ENCODE results near the gene MEI1. TPM values are rescaled to one million over a fixed set of nuclear protein-coding genes. Genes with fewer than 3 reads are reported as not detected.
A peak's percentile ranks its signal among the peaks of the same experiment; 100 is the strongest.
"Not testable (repeated sequence)": the region's sequence is repeated elsewhere in the genome, so short reads cannot be mapped to it uniquely, and the experiment has no call there.

Gene MEI1
- total RNA-seq, 1 experiment from 2014 or later: not detected

DNA sequence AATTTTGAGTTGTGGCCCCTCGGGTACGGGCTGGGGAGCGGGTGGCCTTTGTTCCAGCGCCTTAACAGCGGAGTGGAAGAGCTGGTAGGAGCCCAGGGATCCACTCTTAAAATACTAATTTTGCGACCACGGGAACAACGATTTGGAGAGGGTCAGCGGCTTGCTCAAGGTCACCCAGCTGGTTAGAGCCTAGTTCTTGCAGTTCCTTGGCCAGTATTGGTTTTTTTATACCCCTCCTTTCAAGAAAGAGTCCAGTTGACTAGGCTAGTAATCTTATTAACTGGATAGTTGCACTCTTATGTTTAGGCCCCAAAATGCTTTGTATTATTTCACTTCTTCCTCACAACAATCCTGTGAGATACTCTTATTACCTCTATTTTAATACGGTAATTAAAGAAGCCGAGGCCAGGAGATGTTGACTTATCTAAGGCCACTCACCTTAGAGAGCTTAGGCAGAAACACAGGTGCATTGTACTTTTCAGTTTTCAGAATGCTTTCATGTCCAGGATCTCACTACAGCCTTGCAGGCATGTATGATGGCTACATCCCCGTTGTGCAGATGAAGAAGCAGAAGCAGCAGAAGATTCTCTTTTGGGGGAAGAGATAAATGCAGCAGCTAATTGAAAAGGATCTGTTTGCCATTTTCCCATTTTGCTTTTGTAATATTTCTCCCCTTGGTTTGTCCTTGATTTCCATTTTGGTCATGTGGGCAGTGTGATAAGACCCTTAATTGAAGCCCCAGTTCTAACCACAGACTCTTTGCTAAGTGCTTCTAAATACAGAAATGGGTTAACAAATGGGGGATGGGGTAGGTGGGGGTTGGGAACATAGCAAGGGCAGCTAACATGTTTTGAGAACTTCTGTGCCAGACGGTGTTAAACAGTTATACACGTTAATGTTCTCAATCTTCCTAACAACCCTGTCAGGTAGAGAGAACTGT lies 135.0 kb downstream of the MEI1 start:
- no peak for DNase-seq

DNA sequence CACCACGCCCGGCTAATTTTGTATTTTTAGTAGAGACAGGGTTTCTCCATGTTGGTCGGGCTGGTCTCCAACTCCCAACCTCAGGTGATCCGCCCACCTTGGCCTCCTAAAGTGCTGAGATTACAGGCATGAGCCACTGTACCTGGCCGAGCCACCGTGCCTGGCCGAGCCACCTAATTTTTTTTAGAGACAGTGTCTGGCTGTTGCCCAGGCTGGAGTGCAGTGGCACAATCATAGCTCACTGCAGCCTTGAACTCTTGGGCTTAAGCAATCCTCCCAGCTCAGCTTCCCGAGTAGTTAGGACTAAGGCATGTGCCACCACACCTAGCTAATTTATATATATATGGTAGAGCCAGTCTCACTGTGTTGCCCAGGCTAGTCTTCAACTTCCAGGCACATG lies 136.2 kb downstream of the MEI1 start:
- H3K27ac Mint-ChIP-seq (ENCODE audit: unreplicated experiment): not testable (repeated sequence)

More for the DNA sequence above, 135.0 kb downstream of the MEI1 start:
- ChIA-PET CTCF (interaction anchor here (1.3 kb wide), 1 partner anchor 137 kb away, joined by 3 read pairs; no protein-coding TSS in a partner anchor), POLR2A (interaction anchor here (1.0 kb wide), 1 partner anchor 12 kb away, joined by 4 read pairs; no protein-coding TSS in a partner anchor)
- peak overlapping the region; percentile 95 for H3K27ac Mint-ChIP-seq (ENCODE audit: unreplicated experiment)
- intact Hi-C loops (cut with micrococcal nuclease; ENCODE audit: unreplicated experiment): no loop called here
- peaks cover 19% of the 10 kb centered on the region for H3K4me1 Mint-ChIP-seq (ENCODE audit: low read depth, unreplicated experiment)
- peak overlapping the region; percentile 98 for H3K4me3 Mint-ChIP-seq (ENCODE audit: unreplicated experiment)
- TF ChIP-seq, protein P1, sequence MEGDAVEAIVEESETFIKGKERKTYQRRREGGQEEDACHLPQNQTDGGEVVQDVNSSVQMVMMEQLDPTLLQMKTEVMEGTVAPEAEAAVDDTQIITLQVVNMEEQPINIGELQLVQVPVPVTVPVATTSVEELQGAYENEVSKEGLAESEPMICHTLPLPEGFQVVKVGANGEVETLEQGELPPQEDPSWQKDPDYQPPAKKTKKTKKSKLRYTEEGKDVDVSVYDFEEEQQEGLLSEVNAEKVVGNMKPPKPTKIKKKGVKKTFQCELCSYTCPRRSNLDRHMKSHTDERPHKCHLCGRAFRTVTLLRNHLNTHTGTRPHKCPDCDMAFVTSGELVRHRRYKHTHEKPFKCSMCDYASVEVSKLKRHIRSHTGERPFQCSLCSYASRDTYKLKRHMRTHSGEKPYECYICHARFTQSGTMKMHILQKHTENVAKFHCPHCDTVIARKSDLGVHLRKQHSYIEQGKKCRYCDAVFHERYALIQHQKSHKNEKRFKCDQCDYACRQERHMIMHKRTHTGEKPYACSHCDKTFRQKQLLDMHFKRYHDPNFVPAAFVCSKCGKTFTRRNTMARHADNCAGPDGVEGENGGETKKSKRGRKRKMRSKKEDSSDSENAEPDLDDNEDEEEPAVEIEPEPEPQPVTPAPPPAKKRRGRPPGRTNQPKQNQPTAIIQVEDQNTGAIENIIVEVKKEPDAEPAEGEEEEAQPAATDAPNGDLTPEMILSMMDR (IDR thresholded peaks at IDR 0.05; ENCODE audit: insufficient read depth in 1 of 2, low read depth in 1 of 2, low read length in 1 of 2, severe bottlenecking in 1 of 2, unreplicated experiment in 1 of 2): no peak
- Histone ChIP-seq H3K9me3 (no peaks in the 10 kb centered on the region), H3K27me3 (replicated peaks; ENCODE audit: control insufficient read depth, insufficient read depth, low read length) (no peaks in the 10 kb centered on the region), H3K36me3 (ENCODE audit: control insufficient read depth, insufficient read depth, low read length) (peaks cover 2% of the 10 kb centered on the region), H3K4me3 (ENCODE audit: low read depth, low read length) (peak overlapping the region; percentile 94), H3K4me1 (peaks cover 18% of the 10 kb centered on the region)
- TSS peak; percentile 58 for BruUV-seq (replicated peaks)
- H3K9me3 Mint-ChIP-seq (ENCODE audit: unreplicated experiment): no peaks in the 10 kb centered on the region
- H3K27me3 Mint-ChIP-seq (ENCODE audit: insufficient read depth, unreplicated experiment): no peaks in the 10 kb centered on the region
- peaks cover 55% of the 10 kb centered on the region for H3K36me3 Mint-ChIP-seq (ENCODE audit: insufficient read depth, unreplicated experiment)

DNA sequence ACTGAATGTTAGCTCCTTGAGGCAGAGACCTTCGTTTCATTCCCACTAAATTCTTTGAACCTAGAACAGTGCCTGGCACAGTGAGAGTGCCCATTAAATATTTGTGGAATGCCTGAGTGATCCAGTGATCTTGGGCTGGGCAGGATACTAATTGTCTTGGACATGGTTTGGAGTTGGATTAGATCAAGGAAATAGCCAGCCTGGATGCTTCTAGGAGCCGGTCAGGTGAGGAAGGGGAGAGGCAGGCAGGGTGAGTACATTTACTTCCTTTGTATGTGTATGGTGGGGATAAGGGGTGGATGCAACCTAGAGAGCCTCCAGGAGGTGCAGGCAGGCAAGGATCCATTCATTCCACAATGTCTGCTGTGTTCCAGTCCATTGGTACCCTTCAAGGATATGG lies 137.2 kb downstream of the MEI1 start:
- H3K4me3 Mint-ChIP-seq (ENCODE audit: unreplicated experiment): no peak overlapping the region
- no TSS peak for BruUV-seq (replicated peaks)
- peaks cover 2% of the 10 kb centered on the region for H3K36me3 ChIP-seq (ENCODE audit: control insufficient read depth, insufficient read depth, low read length)
- no peak overlapping the region for H3K27ac Mint-ChIP-seq (ENCODE audit: unreplicated experiment)
- POLR2A ChIA-PET: interaction anchor here (0.6 kb wide), 1 partner anchor 78 kb away, joined by 6 read pairs; the partner anchor contains the start of gene SHISA8
- peaks cover 67% of the 10 kb centered on the region for H3K36me3 Mint-ChIP-seq (ENCODE audit: insufficient read depth, unreplicated experiment)
- intact Hi-C loops (cut with micrococcal nuclease; ENCODE audit: unreplicated experiment): no loop called here
- CTCF ChIA-PET: no interaction called here
- H3K27me3 ChIP-seq (replicated peaks; ENCODE audit: control insufficient read depth, insufficient read depth, low read length): no peaks in the 10 kb centered on the region
- peaks cover 35% of the 10 kb centered on the region for H3K4me1 ChIP-seq
- no peaks in the 10 kb centered on the region for H3K9me3 ChIP-seq
- no peaks in the 10 kb centered on the region for H3K27me3 Mint-ChIP-seq (ENCODE audit: insufficient read depth, unreplicated experiment)
- H3K4me1 Mint-ChIP-seq (ENCODE audit: low read depth, unreplicated experiment): peaks cover 35% of the 10 kb centered on the region
- H3K4me3 ChIP-seq (ENCODE audit: low read depth, low read length): no peak overlapping the region
- TF ChIP-seq, protein P1 (IDR thresholded peaks at IDR 0.05; ENCODE audit: insufficient read depth in 1 of 2, low read depth in 1 of 2, low read length in 1 of 2, severe bottlenecking in 1 of 2, unreplicated experiment in 1 of 2): no peak
- no peaks in the 10 kb centered on the region for H3K9me3 Mint-ChIP-seq (ENCODE audit: unreplicated experiment)
- DNase-seq: no peak

More for the DNA sequence above, 136.2 kb downstream of the MEI1 start:
- H3K36me3 ChIP-seq (ENCODE audit: control insufficient read depth, insufficient read depth, low read length); H3K9me3 ChIP-seq; intact Hi-C loops (cut with micrococcal nuclease; ENCODE audit: unreplicated experiment); H3K4me3 ChIP-seq (ENCODE audit: low read depth, low read length); H3K4me3 Mint-ChIP-seq (ENCODE audit: unreplicated experiment); H3K27me3 Mint-ChIP-seq (ENCODE audit: insufficient read depth, unreplicated experiment); H3K27me3 ChIP-seq (replicated peaks; ENCODE audit: control insufficient read depth, insufficient read depth, low read length); H3K9me3 Mint-ChIP-seq (ENCODE audit: unreplicated experiment); CTCF ChIA-PET; DNase-seq; BruUV-seq (replicated peaks): not testable (repeated sequence)
- peaks cover 28% of the 10 kb centered on the region for H3K4me1 Mint-ChIP-seq (ENCODE audit: low read depth, unreplicated experiment)
- peaks cover 25% of the 10 kb centered on the region for H3K4me1 ChIP-seq
- H3K36me3 Mint-ChIP-seq (ENCODE audit: insufficient read depth, unreplicated experiment): peaks cover 63% of the 10 kb centered on the region
- POLR2A ChIA-PET: interaction anchor here (0.6 kb wide), 1 partner anchor 27 kb away, joined by 9 read pairs; no protein-coding TSS in a partner anchor
